HEK293T (cell line): Measurements from ENCODE around the gene NUBPL.

ENCODE experiments used
- CTBP1 ChIP-seq: fragments of 450-650 bp; IDR thresholded peaks from 2 replicates; pipeline ENCODE4 v1.6.1; 2016; ENCODE audit warnings: borderline replicate concordance
- FOXA1 ChIP-seq: fragments of 450-650 bp; IDR thresholded peaks from 2 replicates; pipeline ENCODE4 v1.6.1; 2016; ENCODE audit warnings: mild to moderate bottlenecking

DNA sequence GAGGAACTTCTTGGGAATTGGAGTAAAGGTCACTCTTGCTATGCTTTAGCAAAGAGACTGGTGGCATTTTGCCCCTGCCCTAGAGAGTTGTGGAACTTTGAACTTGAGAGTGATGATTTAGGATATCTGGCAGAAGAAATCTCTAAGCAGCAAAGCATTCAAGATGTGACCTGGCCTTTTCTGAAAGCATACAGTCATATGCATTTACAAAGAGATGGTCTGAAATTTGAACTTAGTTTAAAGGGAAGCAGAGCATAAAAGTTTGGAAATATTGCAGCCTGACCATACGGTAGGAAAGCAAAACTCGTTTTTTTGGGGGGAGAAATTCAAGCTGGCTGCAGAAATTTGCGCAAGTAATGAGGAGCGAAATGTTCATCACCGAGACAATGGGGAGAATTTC lies 60.9 kb downstream of the NUBPL start:
- TF ChIP-seq CTBP1 (no peak), FOXA1 (no peak)
